Measurements from ENCODE around the gene URI1. TPM values are rescaled to one million over a fixed set of nuclear protein-coding genes. Genes with fewer than 3 reads are reported as not detected.

URI1 gene
- total RNA-seq, 2 donors from 2014 or later = 44.5 to 55.3 TPM

DNA sequence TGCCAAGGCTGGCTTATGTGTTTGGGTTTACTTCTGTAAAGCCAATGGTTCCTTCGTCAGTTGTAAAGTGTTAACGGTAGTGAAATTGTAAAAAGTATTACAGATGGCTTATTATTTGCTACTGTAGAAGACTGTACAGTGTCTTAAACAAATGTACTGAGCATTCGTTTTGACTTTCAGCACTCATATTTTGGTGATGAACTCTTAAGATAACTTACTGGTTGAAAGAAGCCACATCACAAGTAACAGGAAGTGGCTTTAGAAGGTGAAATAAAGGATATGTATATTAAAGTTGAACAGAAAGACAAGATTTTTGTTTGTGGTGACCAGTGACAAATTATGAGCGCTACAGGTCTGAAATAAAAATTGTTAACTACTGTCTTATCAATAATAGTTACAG, 64.2 kb downstream of the URI1 start:
- H3K9me3 ChIP-seq = no peaks in the 10 kb centered on the region
- DNase-seq (ENCODE audit: low spot score) (no peak), ATAC-seq (ENCODE audit: insufficient number of reproducible peaks, low FRiP score, low read depth) (no peak)
- H3K36me3 ChIP-seq = peaks cover 3% of the 10 kb centered on the region
- TF ChIP-seq, protein P1, sequence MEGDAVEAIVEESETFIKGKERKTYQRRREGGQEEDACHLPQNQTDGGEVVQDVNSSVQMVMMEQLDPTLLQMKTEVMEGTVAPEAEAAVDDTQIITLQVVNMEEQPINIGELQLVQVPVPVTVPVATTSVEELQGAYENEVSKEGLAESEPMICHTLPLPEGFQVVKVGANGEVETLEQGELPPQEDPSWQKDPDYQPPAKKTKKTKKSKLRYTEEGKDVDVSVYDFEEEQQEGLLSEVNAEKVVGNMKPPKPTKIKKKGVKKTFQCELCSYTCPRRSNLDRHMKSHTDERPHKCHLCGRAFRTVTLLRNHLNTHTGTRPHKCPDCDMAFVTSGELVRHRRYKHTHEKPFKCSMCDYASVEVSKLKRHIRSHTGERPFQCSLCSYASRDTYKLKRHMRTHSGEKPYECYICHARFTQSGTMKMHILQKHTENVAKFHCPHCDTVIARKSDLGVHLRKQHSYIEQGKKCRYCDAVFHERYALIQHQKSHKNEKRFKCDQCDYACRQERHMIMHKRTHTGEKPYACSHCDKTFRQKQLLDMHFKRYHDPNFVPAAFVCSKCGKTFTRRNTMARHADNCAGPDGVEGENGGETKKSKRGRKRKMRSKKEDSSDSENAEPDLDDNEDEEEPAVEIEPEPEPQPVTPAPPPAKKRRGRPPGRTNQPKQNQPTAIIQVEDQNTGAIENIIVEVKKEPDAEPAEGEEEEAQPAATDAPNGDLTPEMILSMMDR (IDR thresholded peaks at IDR 0.05) = no peak
- no peak overlapping the region for H3K4me3 ChIP-seq
- H3K27ac ChIP-seq = no peak overlapping the region
- H3K27me3 ChIP-seq (replicated peaks; ENCODE audit: insufficient read depth) = no peaks in the 10 kb centered on the region
- no peaks in the 10 kb centered on the region for H3K4me1 ChIP-seq (ENCODE audit: control insufficient read depth in 1 of 2, low read depth in 2 of 2)

DNA sequence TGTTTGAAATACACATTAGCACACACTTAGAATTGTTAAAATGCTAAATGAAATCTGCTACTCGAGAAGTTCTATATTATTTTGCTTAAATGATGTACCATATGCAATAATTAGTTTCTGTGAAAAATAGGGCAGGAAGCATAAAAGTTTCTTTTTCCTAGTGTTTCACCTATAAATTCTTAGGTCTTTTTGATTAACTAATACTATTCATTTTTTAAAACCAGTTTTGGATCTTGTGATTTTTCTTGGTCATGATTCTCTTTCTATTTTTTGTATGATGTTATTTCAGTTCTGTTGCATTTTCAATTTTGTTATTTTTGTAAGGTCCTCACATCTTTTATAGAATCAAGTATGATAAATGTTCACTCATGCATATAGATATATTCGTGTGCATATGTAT, 66.1 kb downstream of the URI1 start:
- DNase-seq (ENCODE audit: low spot score) (no peak), ATAC-seq (ENCODE audit: insufficient number of reproducible peaks, low FRiP score, low read depth) (no peak)
- Histone ChIP-seq H3K36me3 (peaks cover 3% of the 10 kb centered on the region), H3K9me3 (no peaks in the 10 kb centered on the region), H3K4me3 (no peak overlapping the region), H3K27ac (no peak overlapping the region), H3K27me3 (replicated peaks; ENCODE audit: insufficient read depth) (no peaks in the 10 kb centered on the region), H3K4me1 (ENCODE audit: control insufficient read depth in 1 of 2, low read depth in 2 of 2) (no peaks in the 10 kb centered on the region)
- TF ChIP-seq, protein P1 (IDR thresholded peaks at IDR 0.05) = no peak

DNA sequence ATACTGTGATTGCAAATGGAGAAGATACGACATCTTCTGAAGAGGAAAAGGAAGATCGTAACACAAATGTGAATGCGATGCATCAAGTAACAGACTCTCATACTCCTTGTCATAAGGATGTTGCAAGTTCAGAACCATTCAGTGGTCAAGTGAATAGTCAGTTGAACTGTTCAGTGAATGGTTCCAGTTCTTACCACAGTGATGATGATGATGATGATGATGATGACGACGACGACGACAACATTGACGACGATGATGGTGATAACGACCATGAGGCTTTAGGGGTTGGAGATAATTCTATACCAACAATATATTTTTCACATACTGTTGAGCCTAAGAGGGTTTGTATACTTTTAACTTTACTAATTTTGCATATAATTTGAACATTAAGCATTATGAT, 67.0 kb downstream of the URI1 start:
- ATAC-seq (ENCODE audit: insufficient number of reproducible peaks, low FRiP score, low read depth) = no peak
- no peak for DNase-seq (ENCODE audit: low spot score)

DNA sequence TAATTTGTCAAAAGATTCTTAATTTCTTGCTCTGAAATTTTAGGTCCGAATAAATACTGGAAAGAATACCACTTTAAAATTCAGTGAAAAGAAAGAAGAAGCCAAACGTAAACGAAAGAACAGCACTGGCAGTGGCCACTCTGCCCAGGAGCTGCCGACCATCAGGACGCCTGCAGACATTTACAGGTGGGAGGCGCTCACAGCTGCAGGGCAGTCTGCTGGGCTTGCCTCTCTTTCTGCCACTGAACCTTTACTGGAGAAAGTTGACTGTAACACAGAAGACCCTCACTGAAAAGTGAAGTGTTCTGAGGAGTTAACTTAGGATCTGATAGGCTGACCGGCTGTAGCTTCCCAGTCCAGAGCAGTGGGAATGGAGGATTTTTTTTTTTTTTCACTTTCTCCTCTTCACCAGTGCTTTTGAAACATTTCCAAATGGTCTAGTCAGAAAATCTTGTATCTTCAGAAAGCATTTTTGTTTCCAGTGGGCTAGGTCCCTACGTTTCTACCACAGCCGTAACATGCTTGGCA, 69.1 kb downstream of the URI1 start:
- peaks cover 7% of the 10 kb centered on the region for H3K36me3 ChIP-seq
- H3K27ac ChIP-seq = no peak overlapping the region
- DNase-seq (ENCODE audit: low spot score) = no peak
- no peaks in the 10 kb centered on the region for H3K27me3 ChIP-seq (replicated peaks; ENCODE audit: insufficient read depth)
- no peaks in the 10 kb centered on the region for H3K9me3 ChIP-seq
- H3K4me1 ChIP-seq (ENCODE audit: control insufficient read depth in 1 of 2, low read depth in 2 of 2) = no peaks in the 10 kb centered on the region
- no peak overlapping the region for H3K4me3 ChIP-seq
- TF ChIP-seq, protein P1 (IDR thresholded peaks at IDR 0.05) = no peak
- no peak for ATAC-seq (ENCODE audit: insufficient number of reproducible peaks, low FRiP score, low read depth)

More for the DNA sequence above, 67.0 kb downstream of the URI1 start:
- Histone ChIP-seq H3K4me3 (no peak overlapping the region), H3K4me1 (ENCODE audit: control insufficient read depth in 1 of 2, low read depth in 2 of 2) (no peaks in the 10 kb centered on the region), H3K36me3 (peaks cover 3% of the 10 kb centered on the region), H3K27ac (no peak overlapping the region), H3K9me3 (no peaks in the 10 kb centered on the region), H3K27me3 (replicated peaks; ENCODE audit: insufficient read depth) (no peaks in the 10 kb centered on the region)
- TF ChIP-seq, protein P1 (IDR thresholded peaks at IDR 0.05) = no peak

DNA sequence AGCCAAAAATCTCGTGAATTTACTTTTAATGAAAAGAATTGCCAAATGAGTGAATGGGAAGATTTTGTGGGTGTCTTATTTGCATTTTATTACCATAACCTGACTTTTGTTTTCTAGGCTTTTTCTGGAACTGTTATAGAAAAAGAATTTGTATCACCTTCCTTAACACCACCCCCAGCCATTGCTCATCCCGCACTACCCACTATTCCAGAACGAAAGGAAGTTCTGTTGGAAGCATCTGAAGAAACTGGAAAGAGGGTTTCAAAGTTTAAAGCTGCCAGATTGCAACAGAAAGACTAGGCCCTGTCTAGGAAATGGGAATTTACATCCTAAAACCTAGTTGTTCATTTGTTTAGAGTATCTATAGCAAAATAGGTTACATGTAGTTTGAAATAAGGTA, 72.7 kb downstream of the URI1 start:
- H3K36me3 ChIP-seq = peaks cover 6% of the 10 kb centered on the region
- no peak for ATAC-seq (ENCODE audit: insufficient number of reproducible peaks, low FRiP score, low read depth)

More for the DNA sequence above, 72.7 kb downstream of the URI1 start:
- Histone ChIP-seq H3K9me3 (no peaks in the 10 kb centered on the region), H3K27me3 (replicated peaks; ENCODE audit: insufficient read depth) (no peaks in the 10 kb centered on the region), H3K4me3 (no peak overlapping the region), H3K4me1 (ENCODE audit: control insufficient read depth in 1 of 2, low read depth in 2 of 2) (no peaks in the 10 kb centered on the region), H3K27ac (no peak overlapping the region)
- TF ChIP-seq, protein P1 (IDR thresholded peaks at IDR 0.05) = no peak
- DNase-seq (ENCODE audit: low spot score) = no peak
